HepG2 (cell line): ENCODE measurements around the gene IL16.

Experiments used
- NR2F2 ChIP-seq: IDR thresholded peaks from 2 replicates; pipeline ENCODE4 v1.6.1; 2012; ENCODE audit warnings: low read depth, inconsistent platforms, borderline replicate concordance
- POLR2A ChIP-seq, 2 experiments: IDR thresholded peaks; 2 replicates each; pipeline ENCODE4 v1.6.1; 2011; ENCODE audit warnings: low read depth in 2 of 2, low read length in 2 of 2, mild to moderate bottlenecking in 1 of 2, moderate library complexity in 1 of 2; ENCODE audit not compliant: insufficient read depth in 1 of 2
- SIN3A ChIP-seq: IDR thresholded peaks from 2 replicates; pipeline ENCODE4 v1.6.1; 2011; ENCODE audit warnings: low read depth, mild to moderate bottlenecking, control low read depth, low read length, borderline replicate concordance
- TEAD2 ChIP-seq: sonication (generic); formaldehyde crosslinking; IDR thresholded peaks from 2 replicates; pipeline ENCODE4 v1.9.0; 2021; ENCODE audit warnings: missing genetic modification reagents
- U2AF1 ChIP-seq: fragments of 200-400 bp; formaldehyde crosslinking; optimal IDR thresholded peaks from 2 replicates; pipeline ENCODE3; 2017; ENCODE audit warnings: mild to moderate bottlenecking, low read depth, low read length
- ZC3H4 ChIP-seq: sonication (generic); formaldehyde crosslinking; IDR thresholded peaks from 2 replicates; pipeline ENCODE4 v1.4.0; 2020; ENCODE audit warnings: missing genetic modification reagents, borderline replicate concordance
- ZNF768 ChIP-seq: sonication (generic); formaldehyde crosslinking; IDR thresholded peaks from 2 replicates; pipeline ENCODE4 v1.4.0; 2020; ENCODE audit warnings: missing genetic modification reagents
- TF ChIP-seq, protein P1 (sequence below): sonication (generic); formaldehyde crosslinking; IDR thresholded peaks from 2 replicates; pipeline ENCODE4 v1.5.0; 2020; ENCODE audit warnings: mild to moderate bottlenecking, missing genetic modification reagents, moderate library complexity
- TF ChIP-seq, protein P2 (sequence below): IDR thresholded peaks from 2 replicates; pipeline ENCODE4 v1.6.1; 2012; ENCODE audit warnings: inconsistent platforms

DNA sequence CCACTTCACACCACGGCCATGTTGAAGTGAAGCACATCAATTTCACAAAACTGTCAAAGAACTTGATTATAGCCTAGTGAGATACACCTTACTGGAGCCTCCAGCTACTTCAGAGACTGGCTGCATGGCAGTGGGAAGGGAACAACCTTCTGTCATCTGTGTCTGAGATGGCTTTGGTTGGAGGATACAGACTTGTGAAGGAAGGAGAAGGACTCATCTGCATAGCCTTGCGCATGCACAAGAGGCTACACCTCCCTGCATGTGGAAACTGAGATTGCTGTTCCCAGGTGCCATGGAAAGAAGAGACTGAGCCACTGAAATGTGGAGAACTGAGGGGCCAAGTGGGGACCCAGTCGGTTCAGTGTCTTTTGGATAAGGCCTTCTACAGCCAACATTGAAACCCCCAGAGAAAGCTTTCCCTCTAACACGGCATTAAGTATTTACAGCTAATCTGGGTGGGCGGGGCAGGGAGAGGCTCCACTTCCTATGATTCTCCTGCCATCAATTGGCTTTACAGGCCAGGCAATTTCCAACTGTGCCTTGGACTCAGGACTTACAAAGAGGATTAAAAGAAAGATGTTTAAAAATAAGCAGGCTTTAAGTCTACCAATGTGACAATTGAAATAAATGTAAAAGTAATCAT, 58.8 kb downstream of the IL16 start:
- TF ChIP-seq, protein P1, sequence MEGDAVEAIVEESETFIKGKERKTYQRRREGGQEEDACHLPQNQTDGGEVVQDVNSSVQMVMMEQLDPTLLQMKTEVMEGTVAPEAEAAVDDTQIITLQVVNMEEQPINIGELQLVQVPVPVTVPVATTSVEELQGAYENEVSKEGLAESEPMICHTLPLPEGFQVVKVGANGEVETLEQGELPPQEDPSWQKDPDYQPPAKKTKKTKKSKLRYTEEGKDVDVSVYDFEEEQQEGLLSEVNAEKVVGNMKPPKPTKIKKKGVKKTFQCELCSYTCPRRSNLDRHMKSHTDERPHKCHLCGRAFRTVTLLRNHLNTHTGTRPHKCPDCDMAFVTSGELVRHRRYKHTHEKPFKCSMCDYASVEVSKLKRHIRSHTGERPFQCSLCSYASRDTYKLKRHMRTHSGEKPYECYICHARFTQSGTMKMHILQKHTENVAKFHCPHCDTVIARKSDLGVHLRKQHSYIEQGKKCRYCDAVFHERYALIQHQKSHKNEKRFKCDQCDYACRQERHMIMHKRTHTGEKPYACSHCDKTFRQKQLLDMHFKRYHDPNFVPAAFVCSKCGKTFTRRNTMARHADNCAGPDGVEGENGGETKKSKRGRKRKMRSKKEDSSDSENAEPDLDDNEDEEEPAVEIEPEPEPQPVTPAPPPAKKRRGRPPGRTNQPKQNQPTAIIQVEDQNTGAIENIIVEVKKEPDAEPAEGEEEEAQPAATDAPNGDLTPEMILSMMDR (CRISPR knock-in tag), result no peak
- TF ChIP-seq, protein P2, sequence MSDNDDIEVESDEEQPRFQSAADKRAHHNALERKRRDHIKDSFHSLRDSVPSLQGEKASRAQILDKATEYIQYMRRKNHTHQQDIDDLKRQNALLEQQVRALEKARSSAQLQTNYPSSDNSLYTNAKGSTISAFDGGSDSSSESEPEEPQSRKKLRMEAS, result no peak
- TF ChIP-seq NR2F2 (no peak), U2AF1 (no peak), SIN3A (no peak), TEAD2 (CRISPR knock-in tag) (no peak), POLR2A (IDR thresholded peaks at IDR 0.05; ENCODE audit: insufficient read depth in 1 of 2, low read depth in 2 of 2, low read length in 2 of 2) (no peak), ZNF768 (CRISPR knock-in tag) (no peak), ZC3H4 (CRISPR knock-in tag) (no peak)
